ENCODE data around the gene CCDC110.
"Not testable (repeated sequence)": the region's sequence is repeated elsewhere in the genome, so short reads cannot be mapped to it uniquely, and the experiment has no call there.

The CCDC110 gene

GRCh38 chr4:185471235-185472102, at the start of gene CCDC110:
Gene CCDC110 (minus strand): TSS chr4:185471733. CDS start chr4:185471683, 50 bp downstream.
- peak within 1 kb of the TSS; percentile 64 for H3K27ac Mint-ChIP-seq
- peak within 1 kb of the TSS; percentile 82 for H3K4me3 Mint-ChIP-seq
- peaks cover 12% of the 10 kb centered on the region for H3K4me1 Mint-ChIP-seq
- ATAC-seq (peak; percentile 93), DNase-seq (ENCODE audit: low spot score in 2 of 2) (peak; percentile 89 to 90)
- no peaks in the 10 kb centered on the region for H3K36me3 Mint-ChIP-seq
- no peaks in the 10 kb centered on the region for H3K9me3 Mint-ChIP-seq

- no peaks in the 10 kb centered on the region for H3K36me3 Mint-ChIP-seq
- H3K9me3 Mint-ChIP-seq, result peaks cover under 1% of the 10 kb centered on the region
- ATAC-seq (no peak), DNase-seq (ENCODE audit: low spot score in 2 of 2) (no peak)
- H3K27ac Mint-ChIP-seq, result no peak overlapping the region
- no peaks in the 10 kb centered on the region for H3K4me1 Mint-ChIP-seq
- H3K4me3 Mint-ChIP-seq, result no peak overlapping the region
Measured at GRCh38 chr4:185520119-185520518, 48.6 kb upstream of the CCDC110 start.

GRCh38 chr4:185518494-185518893, 47.0 kb upstream of the CCDC110 start:
- H3K9me3 Mint-ChIP-seq, result peaks cover 2% of the 10 kb centered on the region
- no peaks in the 10 kb centered on the region for H3K36me3 Mint-ChIP-seq
- DNase-seq (ENCODE audit: low spot score in 2 of 2) (no peak), ATAC-seq (no peak)
- peaks cover 8% of the 10 kb centered on the region for H3K4me1 Mint-ChIP-seq
- H3K4me3 Mint-ChIP-seq, result no peak overlapping the region
- H3K27ac Mint-ChIP-seq, result no peak overlapping the region

DNA sequence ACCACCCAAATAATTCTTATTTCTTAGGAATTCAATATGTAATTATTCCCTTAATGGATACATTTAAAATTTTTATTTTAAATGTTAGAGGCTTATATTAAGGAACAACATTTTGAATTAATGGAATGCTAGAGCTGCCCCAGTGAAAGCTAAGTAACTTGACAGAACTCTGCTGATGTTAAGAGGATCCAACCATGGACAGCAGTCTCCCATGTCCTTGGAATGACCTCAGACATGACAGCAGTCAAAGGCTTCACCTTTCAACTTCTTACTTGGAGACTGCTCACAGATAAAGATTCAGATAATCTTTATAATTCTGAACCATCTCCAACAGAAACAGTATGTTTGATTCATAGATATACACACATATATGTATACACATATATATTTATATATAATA, 46.5 kb upstream of the CCDC110 start:
- Mint-ChIP-seq H3K9me3 (peaks cover 2% of the 10 kb centered on the region), H3K27ac (no peak overlapping the region), H3K4me1 (peaks cover 12% of the 10 kb centered on the region), H3K36me3 (no peaks in the 10 kb centered on the region), H3K4me3 (no peak overlapping the region)
- no peak for ATAC-seq
- no peak for DNase-seq (ENCODE audit: low spot score in 2 of 2)

DNA sequence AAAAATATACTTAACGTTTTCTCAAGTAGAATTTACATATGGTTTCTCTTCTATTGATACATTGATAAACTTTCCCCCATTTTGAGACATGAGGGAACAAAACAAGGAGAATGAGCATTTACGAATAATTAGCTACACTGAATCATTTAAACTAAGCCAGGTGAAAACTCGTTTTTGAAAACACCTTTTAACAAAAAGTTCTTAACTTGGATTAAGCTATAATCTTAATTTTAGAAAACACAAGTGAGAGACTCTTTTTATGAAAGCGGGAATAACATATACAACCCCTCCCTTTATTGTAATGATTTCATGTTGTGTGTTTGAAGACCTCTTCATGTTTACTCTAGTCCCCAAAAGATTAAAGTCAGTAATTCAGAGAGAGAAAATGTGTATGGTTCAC, 43.7 kb upstream of the CCDC110 start:
- no peak for DNase-seq (ENCODE audit: low spot score in 2 of 2)
- H3K4me1 Mint-ChIP-seq, result peaks cover 17% of the 10 kb centered on the region
- no peak overlapping the region for H3K27ac Mint-ChIP-seq
- peaks cover 2% of the 10 kb centered on the region for H3K9me3 Mint-ChIP-seq
- H3K36me3 Mint-ChIP-seq, result no peaks in the 10 kb centered on the region
- ATAC-seq, result no peak
- H3K4me3 Mint-ChIP-seq, result no peak overlapping the region

GRCh38 chr4:185514182-185514697, 42.7 kb upstream of the CCDC110 start:
- Mint-ChIP-seq H3K4me3 (no peak overlapping the region), H3K27ac (no peak overlapping the region), H3K36me3 (no peaks in the 10 kb centered on the region), H3K9me3 (peaks cover 2% of the 10 kb centered on the region), H3K4me1 (peaks cover 17% of the 10 kb centered on the region)
- ATAC-seq, result no peak
- DNase-seq (ENCODE audit: low spot score in 2 of 2), result no peak

- Mint-ChIP-seq H3K36me3 (no peaks in the 10 kb centered on the region), H3K27ac (no peak overlapping the region), H3K4me3 (peak overlapping the region; percentile 6), H3K4me1 (peaks cover 17% of the 10 kb centered on the region), H3K9me3 (peaks cover 2% of the 10 kb centered on the region)
- DNase-seq (ENCODE audit: low spot score in 2 of 2), result no peak
- no peak for ATAC-seq
Measured at GRCh38 chr4:185513489-185514181, 42.1 kb upstream of the CCDC110 start.

DNA sequence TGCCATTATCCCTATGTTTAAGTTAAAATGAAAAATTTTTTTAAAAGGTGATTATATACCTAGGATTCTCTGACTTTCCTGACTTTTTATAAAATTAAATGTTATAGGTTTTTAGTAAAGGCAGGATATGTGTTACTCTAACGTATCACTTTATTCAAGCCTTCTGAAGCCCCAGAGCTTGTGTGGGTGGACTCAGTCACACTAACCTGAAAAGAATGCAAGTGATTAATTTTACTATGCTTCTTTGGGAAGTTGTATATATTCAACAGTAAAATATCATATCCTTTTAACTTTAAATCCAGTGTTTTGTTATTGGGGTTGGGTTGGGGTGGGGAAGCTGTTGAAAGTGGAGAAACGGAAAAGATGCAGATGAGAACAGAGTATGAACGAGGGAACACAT, 41.0 kb upstream of the CCDC110 start:
- DNase-seq (ENCODE audit: low spot score in 2 of 2), result no peak
- no peaks in the 10 kb centered on the region for H3K36me3 Mint-ChIP-seq
- peaks cover 2% of the 10 kb centered on the region for H3K9me3 Mint-ChIP-seq
- H3K27ac Mint-ChIP-seq, result no peak overlapping the region
- no peak for ATAC-seq
- H3K4me3 Mint-ChIP-seq, result no peak overlapping the region
- peaks cover 17% of the 10 kb centered on the region for H3K4me1 Mint-ChIP-seq

DNA sequence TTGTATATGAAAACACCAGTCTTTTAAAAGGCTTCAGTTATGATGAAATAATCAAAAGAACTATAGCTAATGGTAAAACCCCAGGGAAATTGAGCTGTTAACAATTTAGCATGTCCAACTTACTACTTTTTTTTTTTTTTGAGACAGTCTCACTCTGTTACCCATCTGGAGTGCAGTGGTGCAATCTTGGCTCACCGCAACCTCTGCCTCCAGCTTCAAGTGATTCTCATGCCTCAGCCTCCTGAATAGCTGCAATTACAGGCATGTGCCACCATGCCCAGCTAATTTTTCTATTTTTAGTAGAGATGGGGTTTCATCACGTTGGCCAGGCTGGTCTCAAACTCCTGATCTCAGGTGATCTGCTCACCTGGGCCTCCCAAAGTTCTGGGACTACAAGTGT, 39.7 kb upstream of the CCDC110 start:
- H3K4me3 Mint-ChIP-seq, result not testable (repeated sequence)

DNA sequence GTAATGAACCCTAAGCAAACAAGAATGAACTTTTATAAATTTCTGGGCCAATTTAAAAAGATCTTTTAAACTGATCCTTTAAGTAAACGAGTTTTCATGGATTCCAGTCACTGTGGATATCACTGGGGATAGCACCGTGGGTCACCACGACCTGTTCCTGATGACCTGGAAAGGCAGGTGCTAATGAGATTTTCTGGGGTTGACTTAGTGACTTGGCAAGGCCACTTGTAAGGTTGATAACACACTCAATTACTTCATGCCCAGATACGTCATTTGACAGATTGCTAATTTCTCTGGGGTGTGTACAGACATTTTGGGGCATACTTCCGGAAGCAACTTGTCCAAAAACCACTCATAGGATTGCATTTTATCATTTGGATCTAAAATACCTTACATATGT, 39.3 kb upstream of the CCDC110 start:
- H3K27ac Mint-ChIP-seq, result no peak overlapping the region
- no peaks in the 10 kb centered on the region for H3K36me3 Mint-ChIP-seq
- peaks cover 2% of the 10 kb centered on the region for H3K9me3 Mint-ChIP-seq
- no peak for ATAC-seq
- H3K4me1 Mint-ChIP-seq, result peaks cover 17% of the 10 kb centered on the region
- H3K4me3 Mint-ChIP-seq, result no peak overlapping the region
- no peak for DNase-seq (ENCODE audit: low spot score in 2 of 2)

More for the DNA sequence above, 39.7 kb upstream of the CCDC110 start:
- H3K27ac Mint-ChIP-seq; H3K9me3 Mint-ChIP-seq; ATAC-seq; H3K36me3 Mint-ChIP-seq; DNase-seq (ENCODE audit: low spot score in 2 of 2): not testable (repeated sequence)
- H3K4me1 Mint-ChIP-seq, result peaks cover 17% of the 10 kb centered on the region

DNA sequence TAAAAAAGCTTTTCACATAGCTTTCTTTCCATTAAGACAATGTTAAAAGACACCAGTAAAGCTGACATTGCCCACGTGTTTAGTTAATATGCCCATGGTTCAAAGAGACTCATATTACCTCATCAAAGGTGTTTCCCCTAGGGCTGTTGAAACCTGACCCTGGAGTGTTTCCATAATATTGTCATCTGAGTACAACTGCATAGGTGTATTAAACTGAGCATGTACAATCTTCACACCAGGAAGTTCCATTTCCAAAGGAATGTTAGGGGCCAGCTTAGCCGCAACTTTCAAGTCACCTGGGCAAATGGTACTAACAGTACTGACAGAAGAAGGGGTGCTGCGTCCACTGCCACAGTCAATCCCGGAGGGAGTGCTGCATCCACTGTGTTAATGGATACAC, 36.6 kb upstream of the CCDC110 start:
- no peaks in the 10 kb centered on the region for H3K9me3 Mint-ChIP-seq
- no peaks in the 10 kb centered on the region for H3K36me3 Mint-ChIP-seq
- H3K27ac Mint-ChIP-seq, result no peak overlapping the region
- no peak for ATAC-seq
- H3K4me3 Mint-ChIP-seq, result no peak overlapping the region
- H3K4me1 Mint-ChIP-seq, result peaks cover 6% of the 10 kb centered on the region
- DNase-seq (ENCODE audit: low spot score in 2 of 2), result no peak

GRCh38 chr4:185506422-185506821, 34.9 kb upstream of the CCDC110 start:
- H3K4me3 Mint-ChIP-seq, result no peak overlapping the region
- no peaks in the 10 kb centered on the region for H3K4me1 Mint-ChIP-seq
- DNase-seq (ENCODE audit: low spot score in 2 of 2), result no peak
- no peak overlapping the region for H3K27ac Mint-ChIP-seq
- H3K9me3 Mint-ChIP-seq, result no peaks in the 10 kb centered on the region
- no peak for ATAC-seq
- H3K36me3 Mint-ChIP-seq, result no peaks in the 10 kb centered on the region

GRCh38 chr4:185504098-185505047, 32.8 kb upstream of the CCDC110 start:
- no peaks in the 10 kb centered on the region for H3K4me1 Mint-ChIP-seq
- H3K4me3 Mint-ChIP-seq, result no peak overlapping the region
- H3K27ac Mint-ChIP-seq, result no peak overlapping the region
- DNase-seq (ENCODE audit: low spot score in 2 of 2), result no peak
- H3K36me3 Mint-ChIP-seq, result no peaks in the 10 kb centered on the region
- H3K9me3 Mint-ChIP-seq, result peaks cover 7% of the 10 kb centered on the region
- ATAC-seq, result no peak

GRCh38 chr4:185502386-185502785, 30.9 kb upstream of the CCDC110 start:
- Mint-ChIP-seq H3K27ac (no peak overlapping the region), H3K4me3 (no peak overlapping the region), H3K4me1 (no peaks in the 10 kb centered on the region), H3K36me3 (no peaks in the 10 kb centered on the region), H3K9me3 (peaks cover 7% of the 10 kb centered on the region)
- DNase-seq (ENCODE audit: low spot score in 2 of 2) (no peak), ATAC-seq (no peak)

- H3K27ac Mint-ChIP-seq, result no peak overlapping the region
- no peaks in the 10 kb centered on the region for H3K36me3 Mint-ChIP-seq
- H3K4me3 Mint-ChIP-seq, result no peak overlapping the region
- ATAC-seq (no peak), DNase-seq (ENCODE audit: low spot score in 2 of 2) (no peak)
- H3K4me1 Mint-ChIP-seq, result no peaks in the 10 kb centered on the region
- peaks cover 7% of the 10 kb centered on the region for H3K9me3 Mint-ChIP-seq
Measured at GRCh38 chr4:185500576-185500975, 29.0 kb upstream of the CCDC110 start.
